Measurements from ENCODE around the gene CDC5L. TPM values are rescaled to one million over a fixed set of nuclear protein-coding genes. Genes with fewer than 3 reads are reported as not detected.

The CDC5L gene
- total and polyA plus RNA-seq, 2 of the 13 experiments (the other 11 are each of a cell fraction or from before 2014, with no cell fraction given), result 11.0 to 34.2 TPM

- no peak for TF ChIP-seq HNRNPH1 (optimal IDR thresholded peaks at IDR 0.05; ENCODE audit: low read depth, low read length)
- TF ChIP-seq ZNF362 (CRISPR knock-in tag; IDR thresholded peaks at IDR 0.05; ENCODE audit: borderline replicate concordance), result peak; percentile 65; the same call in 1 of the 2 replicates
- 0 out of 2 replicates have a peak, but pooled peaks have one; percentile 86 for TF ChIP-seq TMF1 (CRISPR knock-in tag; IDR thresholded peaks at IDR 0.05; ENCODE audit: low read depth)
- peak; percentile 97 for TF ChIP-seq ATF7-NPFF (CRISPR knock-in tag; IDR thresholded peaks at IDR 0.05; ENCODE audit: low read depth)
- TF ChIP-seq MAFF (IDR thresholded peaks at IDR 0.05; ENCODE audit: low read depth, low read length), result no peak
- TF ChIP-seq DNMT3B (CRISPR knock-in tag; conservative IDR thresholded peaks at IDR 0.05), result peak; percentile 76; the same call in 1 of the 2 replicates
- TF ChIP-seq MLX (CRISPR knock-in tag; IDR thresholded peaks at IDR 0.05), result peak; percentile 51; the same call in 1 of the 2 replicates
- TF ChIP-seq KLF12 (CRISPR knock-in tag; IDR thresholded peaks at IDR 0.05; ENCODE audit: borderline replicate concordance), result peak; percentile 48; the same call in 1 of the 2 replicates
- TF ChIP-seq MYC (CRISPR knock-in tag; IDR thresholded peaks at IDR 0.05; ENCODE audit: borderline replicate concordance), result peak; percentile 74; the same call in 1 of the 2 replicates
- TF ChIP-seq SOX5 (CRISPR knock-in tag; IDR thresholded peaks at IDR 0.05; ENCODE audit: borderline replicate concordance), result peak; percentile 46; the same call in 1 of the 2 replicates
- peak; percentile 99 for TF ChIP-seq ZBTB21 (CRISPR knock-in tag; IDR thresholded peaks at IDR 0.05)
- TF ChIP-seq ZNF724P (CRISPR knock-in tag; IDR thresholded peaks at IDR 0.05; ENCODE audit: borderline replicate concordance), result peak; percentile 99
- no peak for TF ChIP-seq JUNB (CRISPR knock-in tag; IDR thresholded peaks at IDR 0.05; ENCODE audit: borderline replicate concordance)
- TF ChIP-seq RFXANK (CRISPR knock-in tag; IDR thresholded peaks at IDR 0.05), result peak; percentile 86
- TF ChIP-seq ZNF446 (CRISPR knock-in tag; IDR thresholded peaks at IDR 0.05), result peak; percentile 90
- TF ChIP-seq IRF2 (CRISPR knock-in tag; IDR thresholded peaks at IDR 0.05), result peak; percentile 88
- no peak for TF ChIP-seq ZFP36 (IDR thresholded peaks at IDR 0.05; ENCODE audit: borderline replicate concordance, low read depth, low read length, partially characterized antibody)
- no peak; the same call in 1 of the 2 replicates for TF ChIP-seq SIN3B (IDR thresholded peaks at IDR 0.05; ENCODE audit: low read length)
- TF ChIP-seq NFATC3 (CRISPR knock-in tag; IDR thresholded peaks at IDR 0.05), result 0 out of 2 replicates have a peak, but pooled peaks have one; percentile 33
- peak; percentile 88 for TF ChIP-seq ZBTB7B (CRISPR knock-in tag; IDR thresholded peaks at IDR 0.05)
- no peak for TF ChIP-seq CBX2 (IDR thresholded peaks at IDR 0.05; ENCODE audit: low read depth, low read length)
- 0 out of 2 replicates have a peak, but pooled peaks have one; percentile 79 for TF ChIP-seq CBX2 (CRISPR knock-in tag; IDR thresholded peaks at IDR 0.05; ENCODE audit: low read depth)
- TF ChIP-seq POLR2AphosphoS2 (IDR thresholded peaks at IDR 0.05; ENCODE audit: low read depth, low read length), result peak; percentile 74; the same call in 1 of the 2 replicates
- TF ChIP-seq PHB2 (IDR thresholded peaks at IDR 0.05; ENCODE audit: partially characterized antibody), result no peak
- 0 out of 2 replicates have a peak, but pooled peaks have one; percentile 63 for TF ChIP-seq ZNF101 (CRISPR knock-in tag; IDR thresholded peaks at IDR 0.05; ENCODE audit: borderline replicate concordance, low read depth)
- 0 out of 2 replicates have a peak, but pooled peaks have one; percentile 23 for TF ChIP-seq ZNF280D (CRISPR knock-in tag; IDR thresholded peaks at IDR 0.05)
Observed at GRCh38 chr6:44387346-44388134, at the start of gene CDC5L (continued).
